ENCODE data around the gene SV2C.

GRCh38 chr5:76149636-76150035, 66.5 kb downstream of the SV2C start:
- TF ChIP-seq CTCF (IDR thresholded peaks at IDR 0.05; ENCODE audit: borderline replicate concordance, extremely low read depth, low read length, poor library complexity, severe bottlenecking) (no peak), EZH2 (IDR thresholded peaks at IDR 0.05; ENCODE audit: borderline replicate concordance, low read depth, low read length, severe bottlenecking) (no peak)
